Stimulated activated CD4-positive, alpha-beta T cell treated with anti-CD3 and anti-CD28 coated beads, Interleukin-1b, Interleukin-23, amount 100 ng/mL, for 48 hours (primary cell): ENCODE results near the gene PBX1.

Experiments used
- DNase-seq: peaks from one replicate; pipeline ENCODE4 v3.0.0-alpha.2; 2020

Gene PBX1

GRCh38 chr1:164735315-164736052, 176.5 kb downstream of the PBX1 start:
- no peak for DNase-seq

DNA sequence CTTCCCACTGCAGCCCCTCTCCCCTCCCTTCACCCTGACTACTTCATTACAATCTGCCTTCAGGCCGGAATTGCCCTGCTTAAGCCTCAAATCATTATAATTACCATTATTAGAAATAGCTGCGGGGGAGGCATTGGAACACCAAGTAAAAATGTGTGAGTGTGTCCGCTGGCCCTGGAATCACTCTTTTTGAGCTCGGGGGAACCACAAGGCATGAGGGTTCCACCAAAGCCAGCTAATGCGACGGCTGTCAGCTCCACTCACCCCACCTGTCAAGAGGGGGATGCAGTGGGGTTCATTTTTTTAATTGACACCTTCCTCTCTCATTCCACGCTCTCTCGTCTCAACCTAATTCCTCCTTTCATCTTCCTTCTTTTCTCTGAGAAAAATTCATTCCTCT, 177.2 kb downstream of the PBX1 start:
- no peak for DNase-seq

GRCh38 chr1:164739189-164739588, 180.2 kb downstream of the PBX1 start:
- DNase-seq = no peak

- no peak for DNase-seq
Observed at GRCh38 chr1:164740000-164740526, 181.1 kb downstream of the PBX1 start.

- DNase-seq = no peak
Observed at GRCh38 chr1:164742745-164743144, 183.8 kb downstream of the PBX1 start.

DNA sequence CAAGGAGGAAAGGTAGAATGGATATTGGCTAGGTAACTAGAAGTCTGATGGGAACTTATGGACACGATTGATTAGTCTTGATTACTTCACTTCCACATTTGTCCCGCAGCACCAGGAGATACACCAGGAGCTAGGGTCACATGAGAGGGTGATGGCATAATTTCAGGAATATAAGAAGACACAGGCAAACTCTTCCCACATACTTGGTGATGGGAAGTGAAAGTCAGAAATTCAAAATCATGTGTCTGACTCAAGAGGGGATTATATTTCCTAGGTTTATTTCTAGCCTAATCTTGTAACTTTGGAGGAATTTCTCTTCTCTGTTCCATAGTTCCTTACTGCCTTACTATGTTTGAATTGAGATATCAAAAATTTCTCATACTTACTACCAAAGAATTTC, 185.0 kb downstream of the PBX1 start:
- no peak for DNase-seq

DNA sequence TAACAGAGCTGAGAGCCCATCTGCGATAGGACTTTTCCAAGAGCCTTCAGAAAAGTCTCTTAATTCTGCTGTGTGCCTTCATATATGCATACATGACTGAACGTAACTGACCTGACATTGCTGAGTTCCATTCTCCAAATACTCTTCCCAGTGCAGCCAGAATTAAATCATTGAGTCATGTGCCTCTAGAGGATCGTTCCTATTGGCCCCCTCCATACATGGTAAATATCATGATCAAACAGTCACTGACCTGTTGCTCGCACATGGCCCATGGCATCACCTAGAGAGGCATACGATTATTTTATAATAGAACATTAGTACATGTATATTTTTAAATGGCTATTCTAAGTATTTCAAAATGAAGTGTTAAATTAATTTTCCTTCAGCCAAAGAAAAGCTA, 186.8 kb downstream of the PBX1 start:
- DNase-seq = no peak

DNA sequence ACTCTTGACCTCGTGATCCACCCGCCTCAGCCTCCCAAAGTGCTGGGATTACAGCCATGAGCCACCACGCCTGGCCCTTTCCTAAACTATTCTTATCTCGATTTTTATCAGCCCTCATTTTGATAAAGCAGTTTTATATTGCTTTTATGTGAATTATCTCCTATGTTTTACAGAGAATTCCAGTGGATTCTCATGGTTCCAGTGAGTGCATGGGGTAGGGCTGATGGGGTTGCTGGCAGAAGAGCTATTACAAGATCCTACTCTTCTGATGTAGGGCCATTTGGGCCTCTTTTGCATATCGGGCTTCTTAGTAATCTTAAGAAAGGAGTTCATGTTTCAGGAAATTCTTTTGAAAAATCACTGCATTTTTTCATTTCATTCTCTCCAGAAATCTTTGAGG, 187.6 kb downstream of the PBX1 start:
- DNase-seq = no peak

DNA sequence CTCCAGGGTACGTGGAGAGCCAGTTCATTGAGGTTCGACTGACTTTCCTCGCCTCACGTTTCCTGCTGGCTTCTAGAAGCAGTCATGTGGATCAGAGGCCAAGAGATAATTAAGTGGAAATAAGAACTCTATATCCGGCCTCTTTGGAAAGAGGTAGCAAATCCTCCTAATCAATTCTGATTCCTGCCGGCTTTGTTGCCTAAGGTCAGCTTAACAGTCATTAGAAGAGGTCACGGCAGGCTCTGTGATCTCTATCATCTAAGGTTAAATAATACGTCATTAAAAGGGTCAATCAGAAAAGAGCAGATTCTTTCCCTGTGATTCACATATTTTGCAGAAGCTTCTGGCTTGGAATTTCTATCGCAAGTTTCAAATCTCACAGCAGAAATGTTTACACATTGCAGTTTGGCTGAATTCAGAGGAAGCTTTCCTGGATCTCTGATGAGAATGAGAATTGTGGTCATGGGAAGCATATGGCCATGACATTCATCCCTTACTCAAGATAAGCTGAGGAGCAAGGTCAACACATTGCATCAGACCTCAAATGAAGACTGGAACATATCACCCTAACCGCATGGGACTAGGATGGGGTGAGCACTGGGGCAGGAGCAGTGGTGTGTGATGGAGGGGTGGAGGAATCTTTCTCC, 189.4 kb downstream of the PBX1 start:
- DNase-seq = no peak

DNA sequence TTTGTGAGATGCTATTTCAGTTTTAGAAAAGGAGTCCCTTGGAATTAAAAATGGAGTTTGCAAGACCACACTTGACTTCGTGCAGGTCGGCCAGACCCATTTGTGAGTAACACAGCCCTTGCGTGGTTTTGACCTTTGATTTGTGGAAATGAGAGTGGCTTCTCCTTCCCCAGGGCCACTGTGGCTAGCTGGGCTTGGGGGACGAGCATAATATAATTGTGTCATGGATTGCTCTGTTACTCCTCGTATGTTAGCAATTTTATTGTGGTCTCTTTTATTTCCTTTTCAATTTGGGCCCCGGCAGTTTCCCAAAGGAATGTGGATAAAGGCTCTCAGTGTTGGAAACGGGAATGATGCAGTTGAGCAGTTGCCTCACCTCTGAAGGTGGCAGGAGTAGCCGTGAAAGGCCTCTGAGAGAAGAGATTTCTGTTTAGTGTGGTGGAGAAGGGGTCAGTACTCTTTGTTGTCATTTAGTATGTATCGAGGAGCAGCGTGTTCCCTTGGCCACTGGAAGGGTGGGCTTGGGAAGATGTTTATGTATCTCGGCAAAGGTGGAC, 194.6 kb downstream of the PBX1 start:
- DNase-seq = no peak

- no peak for DNase-seq
Observed at GRCh38 chr1:164754088-164754600, 195.2 kb downstream of the PBX1 start.

DNA sequence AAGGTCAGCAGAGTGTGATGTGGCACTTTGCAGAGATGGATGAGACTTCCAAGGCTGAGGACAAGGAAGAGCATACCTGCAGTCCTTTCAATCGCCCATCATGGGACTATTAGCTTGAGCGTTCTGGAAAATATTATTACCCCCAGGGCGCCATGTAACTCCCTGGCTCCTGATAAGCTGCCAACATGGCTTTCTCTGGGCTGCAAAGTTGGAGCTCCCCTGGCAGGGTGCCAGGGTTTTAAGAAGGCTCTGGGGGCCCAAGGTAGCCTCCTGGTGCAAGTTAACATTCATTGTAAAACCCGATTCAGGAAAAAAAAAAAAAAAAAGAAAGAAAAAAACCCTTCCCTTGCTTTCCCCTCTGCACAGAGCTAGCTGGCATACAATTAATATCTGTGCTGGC, 196.7 kb downstream of the PBX1 start:
- no peak for DNase-seq

GRCh38 chr1:164756741-164757140, 197.8 kb downstream of the PBX1 start:
- no peak for DNase-seq

DNA sequence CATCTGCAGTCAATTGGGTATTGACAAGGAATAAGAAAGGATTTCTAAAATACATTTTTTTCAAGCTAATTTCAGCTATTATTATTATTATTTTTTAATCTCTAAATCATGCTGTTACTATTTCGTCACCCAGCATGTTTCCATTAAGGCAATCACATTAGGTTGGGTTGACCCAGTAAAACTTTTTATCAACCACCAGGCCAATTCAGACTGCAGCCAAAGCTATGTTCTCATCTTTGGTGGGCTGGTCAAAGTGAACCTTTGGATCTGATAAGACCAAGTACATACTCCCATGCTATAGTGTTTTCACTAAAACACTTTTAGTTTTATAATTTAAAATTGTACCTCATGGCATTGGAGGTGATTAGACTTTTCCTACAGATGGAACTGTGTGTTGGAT, 198.6 kb downstream of the PBX1 start:
- no peak for DNase-seq

DNA sequence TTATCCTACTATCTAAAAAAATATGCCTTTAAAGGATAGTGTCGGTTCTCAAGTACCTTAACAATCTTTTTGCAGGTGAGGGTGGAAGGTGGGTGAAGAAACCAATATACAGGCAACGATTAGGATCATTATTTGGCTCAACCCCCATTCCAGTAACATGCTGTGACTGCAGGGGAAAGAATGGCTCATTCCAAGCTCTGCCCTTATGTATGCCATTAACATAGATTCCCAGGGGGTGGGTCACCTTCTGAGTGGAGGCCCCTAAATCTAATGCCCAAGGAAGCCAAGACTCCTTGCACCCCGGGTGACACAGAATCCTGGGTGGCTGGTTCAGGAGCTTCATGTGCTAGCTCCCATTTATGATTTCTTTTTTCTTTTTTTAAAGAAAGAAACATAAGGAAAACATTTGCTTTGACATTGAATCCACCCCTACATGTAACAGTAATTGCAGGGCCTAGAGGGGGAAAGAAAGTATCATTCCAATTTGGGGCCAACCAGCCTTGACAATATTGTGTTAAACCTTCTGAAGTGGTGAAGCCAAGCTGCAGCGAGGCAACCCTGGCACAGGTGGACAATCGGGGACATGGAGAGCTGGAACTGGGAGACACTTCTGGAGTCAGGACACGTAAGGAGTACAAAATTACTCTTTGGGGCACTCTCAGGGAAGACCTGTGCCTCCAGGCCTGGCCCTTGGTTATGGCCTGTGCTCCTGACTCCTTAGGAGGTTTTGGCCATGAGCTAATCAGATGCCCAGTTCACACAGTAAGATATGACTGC, 200.3 kb downstream of the PBX1 start:
- DNase-seq = no peak

GRCh38 chr1:164759979-164760469, 201.0 kb downstream of the PBX1 start:
- DNase-seq = no peak

DNA sequence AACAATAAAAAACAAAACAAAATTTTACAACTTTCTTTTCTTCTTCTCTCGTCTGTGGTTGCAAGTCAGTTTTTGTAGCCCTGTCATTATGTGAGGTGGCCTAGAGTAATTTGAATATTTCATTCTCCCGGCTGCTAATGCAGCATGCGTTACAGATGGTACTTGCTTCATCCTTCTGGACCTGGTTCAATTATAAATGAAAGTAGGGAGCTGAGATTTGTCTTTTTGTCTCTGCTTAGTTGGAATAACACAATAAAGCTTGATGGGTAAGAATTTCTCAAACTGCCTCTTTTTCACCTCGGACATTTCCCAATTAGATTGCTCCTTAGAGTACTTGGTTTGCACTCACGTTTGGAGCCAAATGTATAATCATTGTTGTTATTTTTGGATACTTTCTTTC, 201.6 kb downstream of the PBX1 start:
- DNase-seq = no peak

GRCh38 chr1:164761009-164761408, 202.0 kb downstream of the PBX1 start:
- DNase-seq = no peak

DNA sequence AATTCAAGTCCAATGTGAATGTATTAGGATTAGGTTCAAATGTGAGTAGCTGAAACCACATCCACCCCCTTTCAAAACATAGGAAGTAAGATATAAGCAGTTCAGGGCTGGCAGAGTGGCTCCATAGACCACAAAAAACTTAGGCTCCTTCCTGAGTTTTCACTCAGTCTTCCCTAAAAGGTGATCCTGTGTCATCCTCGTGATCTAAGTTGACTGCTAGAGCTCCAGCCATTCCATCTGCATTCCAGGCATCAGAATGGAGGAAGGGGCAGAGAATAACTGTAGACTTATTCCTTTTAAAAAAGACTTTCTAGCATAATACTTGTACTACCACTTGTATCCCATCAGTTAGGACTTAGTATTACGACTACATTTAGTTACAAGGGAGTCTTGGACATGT, 204.1 kb downstream of the PBX1 start:
- DNase-seq = no peak

- DNase-seq = no peak
Observed at GRCh38 chr1:164764333-164764732, 205.3 kb downstream of the PBX1 start.

GRCh38 chr1:164765557-164765956, 206.6 kb downstream of the PBX1 start:
- DNase-seq = no peak

DNA sequence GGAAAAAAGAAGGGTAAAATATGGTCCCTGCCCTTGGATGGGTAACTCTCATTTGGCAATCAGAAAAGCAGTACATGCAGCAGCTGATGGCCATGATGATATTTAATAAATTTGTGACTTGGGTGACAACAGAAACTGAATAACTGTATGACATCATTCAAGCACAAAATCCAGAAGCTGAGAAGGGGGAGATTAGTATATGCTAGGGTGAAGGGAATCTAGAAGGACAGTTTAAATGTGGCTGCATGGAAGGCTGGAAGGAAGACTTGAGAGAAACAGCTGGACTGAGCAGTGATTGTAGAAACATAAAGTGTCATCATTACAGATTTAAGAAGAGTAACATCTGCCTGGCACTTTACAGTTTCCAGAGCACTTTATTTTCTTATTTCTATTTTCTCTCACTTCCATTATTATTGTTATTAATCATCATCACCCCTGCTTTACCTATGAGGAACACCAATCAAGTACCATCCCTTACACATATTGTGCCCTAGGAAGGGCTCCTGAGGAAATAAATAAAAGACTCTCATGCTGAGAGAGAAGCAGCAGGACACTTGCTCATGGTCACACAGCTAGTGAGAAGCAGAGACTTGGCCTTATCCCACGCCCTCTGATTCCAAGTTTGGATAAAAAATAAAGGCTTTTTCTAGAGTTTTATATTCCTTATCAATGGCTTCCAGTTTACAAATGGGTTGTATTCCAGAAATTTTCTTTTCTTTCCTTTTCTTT, 207.2 kb downstream of the PBX1 start:
- DNase-seq = no peak
